HepG2 (cell line): ENCODE measurements around the gene CCDC88C. TPM values are rescaled to one million over a fixed set of nuclear protein-coding genes. Genes with fewer than 3 reads are reported as not detected.

Experiments used
- ZNF607 ChIP-seq: sonication (generic); formaldehyde crosslinking; IDR thresholded peaks from 2 replicates; pipeline ENCODE4 v1.5.1; 2020; ENCODE audit warnings: missing genetic modification reagents, mild to moderate bottlenecking, borderline replicate concordance
- polyA plus RNA-seq, 8 experiments: library from polyadenylated mRNA; depleted of rRNA in 3 of 8; stranded (reverse) in 7 of 8; unstranded in 1 of 8; fragments of >200 nt; fragmentation: Illumina TruSeq in 4 of 8; extraction: Trizol in 4 of 8; gene quantifications; 2 replicates each; pipeline versions ENCODE4 v1.2.1 to v1.2.3, GENCODE V29; 2011 to 2016; ENCODE audit warnings: low read depth in 4 of 8, missing spikeins in 1 of 8, mixed read lengths in 1 of 8; ENCODE audit not compliant: insufficient read depth in 1 of 8
- total RNA-seq, 5 experiments: library from RNA; depleted of rRNA; stranded (reverse); fragments of >200 nt; fragmentation: Illumina TruSeq; extraction: Trizol; gene quantifications; 2 replicates each; pipeline ENCODE4 v1.2.3, GENCODE V29; 2016; ENCODE audit warnings: low read depth in 1 of 5
- TF ChIP-seq, protein P1 (sequence below): sonication (generic); formaldehyde crosslinking; IDR thresholded peaks from one replicate; pipeline ENCODE4 v1.5.1; 2020; ENCODE audit warnings: mild to moderate bottlenecking, missing genetic modification reagents; ENCODE audit errors: not compliant biosample characterization
- TF ChIP-seq, protein P2 (sequence below): IDR thresholded peaks from 2 replicates; pipeline ENCODE4 v1.6.1; 2016

Gene CCDC88C
- total and polyA plus RNA-seq, 2 of the 13 experiments (the other 11 are each of a cell fraction or from before 2014, with no cell fraction given): 3.6 to 11.7 TPM

DNA sequence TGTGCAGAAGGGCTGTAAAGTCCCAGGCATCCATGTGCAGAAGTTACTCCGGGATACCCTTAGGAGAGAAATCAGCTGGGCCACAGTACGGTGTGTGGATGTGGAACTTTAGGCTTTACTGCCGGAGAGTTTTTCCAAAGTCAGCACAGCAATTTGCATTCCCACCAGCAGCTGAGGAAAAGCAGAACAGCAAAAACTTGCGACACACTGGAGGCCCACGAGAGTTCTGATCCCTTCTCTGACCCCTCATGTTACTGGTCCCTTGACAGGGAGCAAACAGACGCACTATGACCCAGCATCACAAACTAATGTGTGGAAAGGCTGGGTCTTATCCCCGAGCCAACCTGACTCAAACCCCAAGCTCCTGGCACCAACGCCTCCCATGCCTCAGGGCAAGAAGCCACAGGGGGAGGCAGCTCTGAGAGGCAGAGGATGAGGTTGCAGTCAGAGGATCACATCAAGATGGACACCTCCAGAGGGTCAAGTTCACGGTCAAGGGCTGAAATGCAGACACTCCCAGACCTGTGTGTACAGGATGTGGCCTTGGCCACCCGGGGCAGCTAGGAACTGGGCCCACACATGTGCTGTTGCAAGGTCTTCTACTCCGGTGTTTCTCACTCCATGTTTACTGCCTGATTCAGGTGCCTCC is 38.6 kb downstream of the CCDC88C start (continued):
- TF ChIP-seq, protein P1, sequence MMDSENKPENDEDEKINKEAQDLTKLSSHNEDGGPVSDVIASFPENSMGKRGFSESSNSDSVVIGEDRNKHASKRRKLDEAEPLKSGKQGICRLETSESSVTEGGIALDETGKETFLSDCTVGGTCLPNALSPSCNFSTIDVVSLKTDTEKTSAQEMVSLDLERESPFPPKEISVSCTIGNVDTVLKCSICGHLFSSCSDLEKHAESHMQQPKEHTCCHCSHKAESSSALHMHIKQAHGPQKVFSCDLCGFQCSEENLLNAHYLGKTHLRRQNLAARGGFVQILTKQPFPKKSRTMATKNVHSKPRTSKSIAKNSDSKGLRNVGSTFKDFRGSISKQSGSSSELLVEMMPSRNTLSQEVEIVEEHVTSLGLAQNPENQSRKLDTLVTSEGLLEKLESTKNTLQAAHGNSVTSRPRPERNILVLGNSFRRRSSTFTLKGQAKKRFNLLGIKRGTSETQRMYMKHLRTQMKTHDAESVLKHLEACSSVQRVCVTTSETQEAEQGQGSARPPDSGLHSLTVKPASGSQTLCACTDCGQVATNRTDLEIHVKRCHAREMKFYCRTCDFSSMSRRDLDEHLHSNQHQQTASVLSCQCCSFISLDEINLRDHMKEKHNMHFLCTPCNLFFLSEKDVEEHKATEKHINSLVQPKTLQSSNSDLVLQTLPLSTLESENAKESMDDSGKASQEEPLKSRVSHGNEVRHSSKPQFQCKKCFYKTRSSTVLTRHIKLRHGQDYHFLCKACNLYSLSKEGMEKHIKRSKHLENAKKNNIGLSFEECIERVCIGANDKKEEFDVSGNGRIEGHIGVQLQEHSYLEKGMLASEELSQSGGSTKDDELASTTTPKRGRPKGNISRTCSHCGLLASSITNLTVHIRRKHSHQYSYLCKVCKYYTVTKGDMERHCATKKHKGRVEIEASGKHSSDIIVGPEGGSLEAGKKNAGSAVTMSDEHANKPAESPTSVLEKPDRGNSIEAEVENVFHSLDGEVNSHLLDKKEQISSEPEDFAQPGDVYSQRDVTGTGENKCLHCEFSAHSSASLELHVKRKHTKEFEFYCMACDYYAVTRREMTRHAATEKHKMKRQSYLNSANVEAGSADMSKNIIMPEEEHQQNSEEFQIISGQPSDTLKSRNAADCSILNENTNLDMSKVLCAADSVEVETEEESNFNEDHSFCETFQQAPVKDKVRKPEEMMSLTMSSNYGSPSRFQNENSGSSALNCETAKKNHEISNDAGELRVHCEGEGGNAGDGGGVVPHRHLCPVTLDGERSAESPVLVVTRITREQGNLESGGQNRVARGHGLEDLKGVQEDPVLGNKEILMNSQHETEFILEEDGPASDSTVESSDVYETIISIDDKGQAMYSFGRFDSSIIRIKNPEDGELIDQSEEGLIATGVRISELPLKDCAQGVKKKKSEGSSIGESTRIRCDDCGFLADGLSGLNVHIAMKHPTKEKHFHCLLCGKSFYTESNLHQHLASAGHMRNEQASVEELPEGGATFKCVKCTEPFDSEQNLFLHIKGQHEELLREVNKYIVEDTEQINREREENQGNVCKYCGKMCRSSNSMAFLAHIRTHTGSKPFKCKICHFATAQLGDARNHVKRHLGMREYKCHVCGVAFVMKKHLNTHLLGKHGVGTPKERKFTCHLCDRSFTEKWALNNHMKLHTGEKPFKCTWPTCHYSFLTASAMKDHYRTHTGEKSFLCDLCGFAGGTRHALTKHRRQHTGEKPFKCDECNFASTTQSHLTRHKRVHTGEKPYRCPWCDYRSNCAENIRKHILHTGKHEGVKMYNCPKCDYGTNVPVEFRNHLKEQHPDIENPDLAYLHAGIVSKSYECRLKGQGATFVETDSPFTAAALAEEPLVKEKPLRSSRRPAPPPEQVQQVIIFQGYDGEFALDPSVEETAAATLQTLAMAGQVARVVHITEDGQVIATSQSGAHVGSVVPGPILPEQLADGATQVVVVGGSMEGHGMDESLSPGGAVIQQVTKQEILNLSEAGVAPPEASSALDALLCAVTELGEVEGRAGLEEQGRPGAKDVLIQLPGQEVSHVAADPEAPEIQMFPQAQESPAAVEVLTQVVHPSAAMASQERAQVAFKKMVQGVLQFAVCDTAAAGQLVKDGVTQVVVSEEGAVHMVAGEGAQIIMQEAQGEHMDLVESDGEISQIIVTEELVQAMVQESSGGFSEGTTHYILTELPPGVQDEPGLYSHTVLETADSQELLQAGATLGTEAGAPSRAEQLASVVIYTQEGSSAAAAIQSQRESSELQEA (CRISPR knock-in tag): no peak
- TF ChIP-seq, protein P2, sequence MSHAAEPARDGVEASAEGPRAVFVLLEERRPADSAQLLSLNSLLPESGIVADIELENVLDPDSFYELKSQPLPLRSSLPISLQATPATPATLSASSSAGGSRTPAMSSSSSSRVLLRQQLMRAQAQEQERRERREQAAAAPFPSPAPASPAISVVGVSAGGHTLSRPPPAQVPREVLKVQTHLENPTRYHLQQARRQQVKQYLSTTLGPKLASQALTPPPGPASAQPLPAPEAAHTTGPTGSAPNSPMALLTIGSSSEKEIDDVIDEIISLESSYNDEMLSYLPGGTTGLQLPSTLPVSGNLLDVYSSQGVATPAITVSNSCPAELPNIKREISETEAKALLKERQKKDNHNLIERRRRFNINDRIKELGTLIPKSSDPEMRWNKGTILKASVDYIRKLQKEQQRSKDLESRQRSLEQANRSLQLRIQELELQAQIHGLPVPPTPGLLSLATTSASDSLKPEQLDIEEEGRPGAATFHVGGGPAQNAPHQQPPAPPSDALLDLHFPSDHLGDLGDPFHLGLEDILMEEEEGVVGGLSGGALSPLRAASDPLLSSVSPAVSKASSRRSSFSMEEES (CRISPR knock-in tag): no peak
- no peak for TF ChIP-seq ZNF607 (CRISPR knock-in tag)
- TF ChIP-seq, all 625 proteins: peak for 27
